VCaP (cell line): ENCODE measurements around the gene POMT2.

ENCODE experiments used
- H3K27ac ChIP-seq: fragments of 450-650 bp; 2 replicates; pipeline ENCODE4 v1.5.1; 2017
- CTCF ChIP-seq: fragments of 450-650 bp; conservative IDR thresholded peaks from 2 replicates; pipeline ENCODE4 v1.5.1; 2017; ENCODE audit warnings: mild to moderate bottlenecking, moderate library complexity

The POMT2 gene

GRCh38 chr14:77246784-77247183 is 73.9 kb downstream of the POMT2 start:
- TF ChIP-seq CTCF = no peak
- no peak overlapping the region for H3K27ac ChIP-seq

- no peak overlapping the region for H3K27ac ChIP-seq
- 0 out of 2 replicates have a peak, but pooled peaks have one; percentile 15 for TF ChIP-seq CTCF
These were observed 74.9 kb downstream of the POMT2 start for GRCh38 chr14:77245820-77246219.

- TF ChIP-seq CTCF = no peak
- no peak overlapping the region for H3K27ac ChIP-seq
These were observed 76.8 kb downstream of the POMT2 start for GRCh38 chr14:77243853-77244252.

GRCh38 chr14:77242752-77243151 is 77.9 kb downstream of the POMT2 start:
- no peak for TF ChIP-seq CTCF
- H3K27ac ChIP-seq = no peak overlapping the region

- no peak for TF ChIP-seq CTCF
- H3K27ac ChIP-seq = no peak overlapping the region
These were observed 78.7 kb downstream of the POMT2 start for GRCh38 chr14:77241955-77242354.

GRCh38 chr14:77240336-77240915 is 80.3 kb downstream of the POMT2 start:
- H3K27ac ChIP-seq = no peak overlapping the region
- TF ChIP-seq CTCF = no peak

- no peak overlapping the region for H3K27ac ChIP-seq
These were observed 81.3 kb downstream of the POMT2 start for GRCh38 chr14:77239412-77239811.

More at GRCh38 chr14:77239412-77239811, 81.3 kb downstream of the POMT2 start:
- TF ChIP-seq CTCF = no peak
